Tibial artery (tissue), 4 donors: Measurements from ENCODE around the gene TAS2R38.

Experiments
- DNase-seq, 2 donors: peaks; one replicate each; pipeline ENCODE4 v3.0.0-alpha.2; 2019
- H3K27ac ChIP-seq, 2 donors: fragments of 200-600 bp; sonication (generic) in 1 of 2; 1 replicate in 1 of 2; 2 replicates in 1 of 2; pipeline ENCODE4 v1.5.1; 2018 to 2019; ENCODE audit warnings: mild to moderate bottlenecking in 1 of 2
- H3K27me3 ChIP-seq, 2 donors: fragments of 200-600 bp; sonication (generic) in 1 of 2; one replicate each; pipeline versions ENCODE4 v1.5.1 to v1.6.0; 2016 to 2019
- H3K36me3 ChIP-seq, 3 donors: fragments of 200-600 bp; sonication (generic) in 2 of 3; one replicate each; pipeline ENCODE4 v1.5.1; 2016 to 2019; ENCODE audit warnings: mild to moderate bottlenecking in 2 of 3
- H3K4me1 ChIP-seq, 4 donors: fragments of 200-600 bp; sonication (generic) in 2 of 4; 1 replicate in 3 of 4; 2 replicates in 1 of 4; pipeline ENCODE4 v1.5.1; 2016 to 2019
- H3K4me3 ChIP-seq, 2 donors: fragments of 200-600 bp; sonication (generic) in 1 of 2; 1 replicate in 1 of 2; 2 replicates in 1 of 2; pipeline ENCODE4 v1.5.1; 2018 to 2019; ENCODE audit warnings: mild to moderate bottlenecking in 2 of 2
- H3K9me3 ChIP-seq, 3 donors: fragments of 200-600 bp; sonication (generic) in 1 of 3; one replicate each; pipeline ENCODE4 v1.5.1; 2016 to 2019
- intact Hi-C: fragments of 100-400 bp; cut with DNase I; formaldehyde crosslinking; loops from one replicate; pipeline ENCODE4 v1.15.0; 2023; ENCODE audit warnings: low total_unique reads
- TF ChIP-seq, protein P1 (sequence below), 2 experiments: fragments of 200-600 bp in 1 of 2; fragments of 450-650 bp in 1 of 2; IDR thresholded peaks; one replicate each; pipeline ENCODE4 v1.5.1; 2017 to 2019; ENCODE audit warnings: antibody characterized with exemption in 2 of 2, mild to moderate bottlenecking in 1 of 2, moderate library complexity in 1 of 2

TAS2R38 gene

GRCh38 chr7:142009187-142009586 lies 35.6 kb upstream of the TAS2R38 start:
- no peaks in the 10 kb centered on the region for H3K4me1 ChIP-seq
- no peaks in the 10 kb centered on the region for H3K9me3 ChIP-seq
- no peaks in the 10 kb centered on the region for H3K27me3 ChIP-seq
- no peak overlapping the region for H3K4me3 ChIP-seq
- TF ChIP-seq, protein P1, sequence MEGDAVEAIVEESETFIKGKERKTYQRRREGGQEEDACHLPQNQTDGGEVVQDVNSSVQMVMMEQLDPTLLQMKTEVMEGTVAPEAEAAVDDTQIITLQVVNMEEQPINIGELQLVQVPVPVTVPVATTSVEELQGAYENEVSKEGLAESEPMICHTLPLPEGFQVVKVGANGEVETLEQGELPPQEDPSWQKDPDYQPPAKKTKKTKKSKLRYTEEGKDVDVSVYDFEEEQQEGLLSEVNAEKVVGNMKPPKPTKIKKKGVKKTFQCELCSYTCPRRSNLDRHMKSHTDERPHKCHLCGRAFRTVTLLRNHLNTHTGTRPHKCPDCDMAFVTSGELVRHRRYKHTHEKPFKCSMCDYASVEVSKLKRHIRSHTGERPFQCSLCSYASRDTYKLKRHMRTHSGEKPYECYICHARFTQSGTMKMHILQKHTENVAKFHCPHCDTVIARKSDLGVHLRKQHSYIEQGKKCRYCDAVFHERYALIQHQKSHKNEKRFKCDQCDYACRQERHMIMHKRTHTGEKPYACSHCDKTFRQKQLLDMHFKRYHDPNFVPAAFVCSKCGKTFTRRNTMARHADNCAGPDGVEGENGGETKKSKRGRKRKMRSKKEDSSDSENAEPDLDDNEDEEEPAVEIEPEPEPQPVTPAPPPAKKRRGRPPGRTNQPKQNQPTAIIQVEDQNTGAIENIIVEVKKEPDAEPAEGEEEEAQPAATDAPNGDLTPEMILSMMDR (IDR thresholded peaks at IDR 0.05), result no peak
- no peak for DNase-seq
- no peak overlapping the region for H3K27ac ChIP-seq
- H3K36me3 ChIP-seq, result no peaks in the 10 kb centered on the region
- intact Hi-C loops, result no loop called here

- Histone ChIP-seq H3K9me3 (no peaks in the 10 kb centered on the region), H3K27me3 (no peaks in the 10 kb centered on the region), H3K36me3 (no peaks in the 10 kb centered on the region), H3K4me1 (no peaks in the 10 kb centered on the region), H3K27ac (no peak overlapping the region), H3K4me3 (no peak overlapping the region)
- TF ChIP-seq, protein P1 (IDR thresholded peaks at IDR 0.05), result no peak
- DNase-seq, result no peak
- intact Hi-C loops, result no loop called here
These were observed 33.0 kb upstream of the TAS2R38 start for GRCh38 chr7:142006577-142006976.

DNA sequence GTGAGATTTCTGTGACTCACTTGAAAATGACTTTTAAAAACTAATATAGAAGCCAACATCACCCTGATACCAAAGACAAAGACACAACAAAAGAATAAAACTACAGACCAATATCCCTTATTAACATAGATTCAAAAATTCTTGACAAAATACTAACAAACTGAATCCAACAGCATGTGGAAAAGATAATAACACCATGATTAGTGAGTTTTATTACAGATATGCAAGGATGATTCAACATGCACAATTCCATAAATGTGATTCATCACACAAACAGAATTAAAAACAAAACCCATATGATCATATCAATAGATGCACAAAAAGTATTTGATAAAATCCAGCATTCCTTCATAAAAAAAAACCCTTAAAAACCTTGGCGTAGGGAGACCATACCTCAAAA lies 28.6 kb upstream of the TAS2R38 start:
- Histone ChIP-seq H3K9me3 (no peaks in the 10 kb centered on the region), H3K4me1 (no peaks in the 10 kb centered on the region), H3K27ac (no peak overlapping the region), H3K4me3 (no peak overlapping the region), H3K36me3 (no peaks in the 10 kb centered on the region), H3K27me3 (no peaks in the 10 kb centered on the region)
- TF ChIP-seq, protein P1 (IDR thresholded peaks at IDR 0.05), result no peak
- no peak for DNase-seq
- intact Hi-C loops, result no loop called here

- Histone ChIP-seq H3K4me1 (no peaks in the 10 kb centered on the region), H3K27me3 (no peaks in the 10 kb centered on the region), H3K27ac (no peak overlapping the region), H3K4me3 (no peak overlapping the region), H3K36me3 (no peaks in the 10 kb centered on the region), H3K9me3 (no peaks in the 10 kb centered on the region)
- no peak for DNase-seq
- intact Hi-C loops, result no loop called here
- TF ChIP-seq, protein P1 (IDR thresholded peaks at IDR 0.05), result no peak
These were observed 27.7 kb upstream of the TAS2R38 start for GRCh38 chr7:142001163-142001874.

GRCh38 chr7:142000244-142000643 lies 26.7 kb upstream of the TAS2R38 start:
- Histone ChIP-seq H3K27me3 (no peaks in the 10 kb centered on the region), H3K36me3 (no peaks in the 10 kb centered on the region), H3K4me3 (no peak overlapping the region), H3K4me1 (no peaks in the 10 kb centered on the region), H3K9me3 (no peaks in the 10 kb centered on the region), H3K27ac (no peak overlapping the region)
- DNase-seq, result no peak
- TF ChIP-seq, protein P1 (IDR thresholded peaks at IDR 0.05), result no peak
- intact Hi-C loops, result no loop called here
